PC-3 (cell line): Measurements from ENCODE around the gene SELENOM. TPM values are rescaled to one million over a fixed set of nuclear protein-coding genes. Genes with fewer than 3 reads are reported as not detected.

Experiments used
- ATAC-seq: fragments of 200-7000 bp; cut with Tn5 transposase; 2 replicates; pipeline ENCODE4 v1.9.1; 2020; ENCODE audit warnings: mild to moderate bottlenecking, moderate library complexity
- BruUV-seq: library from RNA; stranded (reverse); fragments of 400-500 nt; replicated peaks from 2 replicates; lab custom pipeline; 2021; lab: Mats Ljungman, UMichigan
- CTCF ChIA-PET: fragments of 300-600 bp; sonication (Branson Sonifier 250); formaldehyde crosslinking; loops from one replicate; lab custom pipeline; 2022; ENCODE audit warnings: antibody characterized with exemption; lab: Charles Lee
- POLR2A ChIA-PET: fragments of 300-600 bp; sonication (Branson Sonifier 250); formaldehyde crosslinking; loops from one replicate; lab custom pipeline; 2022; ENCODE audit warnings: antibody characterized with exemption; ENCODE audit not compliant: unreplicated experiment; lab: Charles Lee
- DNase-seq: peaks from one replicate; pipeline ENCODE4 v3.0.0-alpha.2; 2015
- H2AFZ ChIP-seq: fragments of 300-600 bp; sonication (generic); 2 replicates; pipeline ENCODE4 v1.6.0; 2016; ENCODE audit warnings: antibody characterized with exemption, low read length
- H3F3A ChIP-seq: fragments of 300-600 bp; sonication (generic); one replicate; pipeline ENCODE4 v1.6.0; 2017; ENCODE audit warnings: antibody characterized with exemption, low read length, control low read depth, mild to moderate bottlenecking; ENCODE audit not compliant: unreplicated experiment
- H3K27ac ChIP-seq: fragments of 300-600 bp; sonication (generic); 2 replicates; pipeline ENCODE4 v1.5.1; 2016; ENCODE audit warnings: mild to moderate bottlenecking, low read length
- H3K27me3 ChIP-seq: fragments of 300-600 bp; sonication (generic); 2 replicates; pipeline ENCODE4 v1.6.1; 2016; ENCODE audit warnings: low read length, mixed read lengths
- H3K36me3 ChIP-seq: fragments of 300-600 bp; sonication (generic); 2 replicates; pipeline ENCODE4 v1.6.1; 2016; ENCODE audit warnings: low read depth, mixed run types, low read length, mixed read lengths
- H3K4me1 ChIP-seq: fragments of 300-600 bp; sonication (generic); 2 replicates; pipeline ENCODE4 v1.5.1; 2016; ENCODE audit warnings: low read length; ENCODE audit not compliant: insufficient read depth
- H3K4me2 ChIP-seq: fragments of 300-600 bp; sonication (generic); 2 replicates; pipeline ENCODE4 v1.6.0; 2016; ENCODE audit warnings: low read length
- H3K4me3 ChIP-seq: fragments of 300-600 bp; sonication (generic); 2 replicates; pipeline ENCODE4 v1.5.1; 2016; ENCODE audit warnings: mild to moderate bottlenecking, low read length, mixed read lengths
- H3K79me2 ChIP-seq: fragments of 300-600 bp; sonication (generic); 2 replicates; pipeline ENCODE4 v1.6.1; 2017; ENCODE audit warnings: low read length, mixed read lengths
- H3K9ac ChIP-seq: fragments of 300-600 bp; sonication (generic); 2 replicates; pipeline ENCODE4 v1.6.0; 2016; ENCODE audit warnings: mild to moderate bottlenecking, low read length
- H3K9me2 ChIP-seq: fragments of 300-600 bp; sonication (generic); replicated peaks from 2 replicates; pipeline ENCODE4 v1.6.1; 2016; ENCODE audit warnings: mixed run types, low read length, mixed read lengths
- H3K9me3 ChIP-seq: fragments of 300-600 bp; sonication (generic); 2 replicates; pipeline ENCODE4 v1.6.1; 2016; ENCODE audit warnings: low read length, mixed read lengths
- H4K20me1 ChIP-seq: fragments of 300-600 bp; sonication (generic); 2 replicates; pipeline ENCODE4 v1.6.1; 2016; ENCODE audit warnings: low read length, mixed read lengths
- EZH2 ChIP-seq: fragments of 300-600 bp; sonication (generic); IDR thresholded peaks from one replicate; pipeline ENCODE4 v1.6.1; 2017; ENCODE audit warnings: antibody characterized with exemption, mild to moderate bottlenecking, low read length; ENCODE audit not compliant: unreplicated experiment
- EZH2phosphoT487 ChIP-seq: fragments of 300-600 bp; sonication (generic); IDR thresholded peaks from 2 replicates; pipeline ENCODE4 v1.6.1; 2018; ENCODE audit warnings: mild to moderate bottlenecking, antibody characterized with exemption, low read length, borderline replicate concordance
- intact Hi-C: fragments of 100-400 bp; cut with micrococcal nuclease; formaldehyde crosslinking; loops from 2 replicates; pipeline ENCODE4 v1.9.0; 2023
- total RNA-seq: library from RNA; depleted of rRNA; stranded (reverse); fragments of >200 nt; gene quantifications from 2 replicates; pipeline ENCODE4 v1.2.3, GENCODE V29; 2014
- TF ChIP-seq, protein P1 (sequence below): fragments of 300-600 bp; sonication (generic); conservative IDR thresholded peaks from 2 replicates; pipeline ENCODE4 v1.5.1; 2017; ENCODE audit warnings: antibody characterized with exemption, low read depth, mild to moderate bottlenecking, low read length

Gene SELENOM
- total RNA-seq, 1 experiment from 2014 or later = 36.8 TPM

- no TSS peak for BruUV-seq
- Histone ChIP-seq H3K4me3 (no peak overlapping the region), H3K9ac (no peak overlapping the region), H3K36me3 (no peaks in the 10 kb centered on the region), H3K27me3 (no peaks in the 10 kb centered on the region), H3K9me3 (no peaks in the 10 kb centered on the region), H3K79me2 (no peaks in the 10 kb centered on the region), H3K9me2 (no peaks in the 10 kb centered on the region), H3K4me2 (no peak overlapping the region), H3K27ac (no peak overlapping the region), H3F3A (no peaks in the 10 kb centered on the region), H2AFZ (no peak overlapping the region), H3K4me1 (0 out of 2 replicates have a peak, but pooled peaks cover 4% of the 10 kb centered on the region), H4K20me1 (no peaks in the 10 kb centered on the region)
- no peak for TF ChIP-seq EZH2phosphoT487
- no peak for TF ChIP-seq EZH2
- TF ChIP-seq, protein P1, sequence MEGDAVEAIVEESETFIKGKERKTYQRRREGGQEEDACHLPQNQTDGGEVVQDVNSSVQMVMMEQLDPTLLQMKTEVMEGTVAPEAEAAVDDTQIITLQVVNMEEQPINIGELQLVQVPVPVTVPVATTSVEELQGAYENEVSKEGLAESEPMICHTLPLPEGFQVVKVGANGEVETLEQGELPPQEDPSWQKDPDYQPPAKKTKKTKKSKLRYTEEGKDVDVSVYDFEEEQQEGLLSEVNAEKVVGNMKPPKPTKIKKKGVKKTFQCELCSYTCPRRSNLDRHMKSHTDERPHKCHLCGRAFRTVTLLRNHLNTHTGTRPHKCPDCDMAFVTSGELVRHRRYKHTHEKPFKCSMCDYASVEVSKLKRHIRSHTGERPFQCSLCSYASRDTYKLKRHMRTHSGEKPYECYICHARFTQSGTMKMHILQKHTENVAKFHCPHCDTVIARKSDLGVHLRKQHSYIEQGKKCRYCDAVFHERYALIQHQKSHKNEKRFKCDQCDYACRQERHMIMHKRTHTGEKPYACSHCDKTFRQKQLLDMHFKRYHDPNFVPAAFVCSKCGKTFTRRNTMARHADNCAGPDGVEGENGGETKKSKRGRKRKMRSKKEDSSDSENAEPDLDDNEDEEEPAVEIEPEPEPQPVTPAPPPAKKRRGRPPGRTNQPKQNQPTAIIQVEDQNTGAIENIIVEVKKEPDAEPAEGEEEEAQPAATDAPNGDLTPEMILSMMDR = no peak
- ATAC-seq (no peak), DNase-seq (no peak)
- intact Hi-C loops = no loop called here
- CTCF ChIA-PET = interaction anchor here (0.8 kb wide), 1 partner anchor 18 kb away, joined by 4 read pairs; the partner anchor contains the start of gene SELENOM
- POLR2A ChIA-PET = no interaction called here
Measured at GRCh38 chr22:31124811-31125465, 17.6 kb upstream of the SELENOM start.

DNA sequence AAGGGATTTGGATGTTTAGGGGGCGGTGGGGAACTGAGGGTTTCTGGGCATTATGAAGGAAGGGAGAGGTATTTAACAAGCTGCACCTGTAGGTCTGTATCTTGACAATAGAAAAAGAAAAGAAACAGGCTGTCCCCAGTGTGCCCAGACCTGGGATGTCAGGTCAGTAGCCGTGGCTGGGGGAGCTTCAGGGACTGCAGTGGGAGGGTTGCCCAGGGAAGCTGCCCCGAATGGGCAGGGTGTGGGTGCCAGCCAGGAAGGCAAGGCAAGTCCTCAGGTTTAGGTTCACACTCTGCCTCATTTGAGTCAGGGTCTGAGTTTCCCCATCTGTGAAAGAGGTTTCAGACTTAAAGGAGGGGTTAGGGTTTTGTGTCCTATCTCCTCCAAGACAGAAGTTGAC lies 16.9 kb upstream of the SELENOM start:
- intact Hi-C loops = no loop called here
- H3F3A ChIP-seq = no peaks in the 10 kb centered on the region
- no peaks in the 10 kb centered on the region for H3K9me2 ChIP-seq
- ChIA-PET POLR2A (no interaction called here), CTCF (interaction anchor here (0.8 kb wide), 1 partner anchor 17 kb away, joined by 4 read pairs; the partner anchor contains the start of gene SELENOM)
- ATAC-seq (no peak), DNase-seq (no peak)
- H3K4me1 ChIP-seq = 0 out of 2 replicates have a peak, but pooled peaks cover 4% of the 10 kb centered on the region
- H3K9ac ChIP-seq = no peak overlapping the region
- no peaks in the 10 kb centered on the region for H3K36me3 ChIP-seq
- no peak overlapping the region for H2AFZ ChIP-seq
- no peaks in the 10 kb centered on the region for H3K9me3 ChIP-seq
- H4K20me1 ChIP-seq = no peaks in the 10 kb centered on the region
- no peak overlapping the region for H3K4me2 ChIP-seq
- BruUV-seq = no TSS peak
- TF ChIP-seq EZH2 (no peak), EZH2phosphoT487 (no peak)
- TF ChIP-seq, protein P1 = no peak
- no peak overlapping the region for H3K4me3 ChIP-seq
- no peaks in the 10 kb centered on the region for H3K27me3 ChIP-seq
- H3K79me2 ChIP-seq = no peaks in the 10 kb centered on the region
- no peak overlapping the region for H3K27ac ChIP-seq

DNA sequence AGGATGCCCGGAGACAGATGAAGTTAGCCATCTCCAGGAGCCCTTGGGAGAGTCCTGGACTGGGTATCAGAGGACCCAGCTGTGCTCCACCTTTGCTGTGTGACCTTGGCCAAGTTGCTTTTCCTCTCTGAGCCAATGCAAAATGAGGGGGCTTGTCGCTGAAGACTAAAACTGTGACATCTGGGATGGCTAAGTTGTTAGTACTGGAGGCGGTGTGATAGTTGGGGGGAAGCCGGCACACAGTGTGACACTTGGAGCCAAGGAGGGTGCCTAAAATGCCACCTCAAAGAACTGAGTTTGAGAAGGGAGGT lies 15.9 kb upstream of the SELENOM start:
- Histone ChIP-seq H3K36me3 (no peaks in the 10 kb centered on the region), H3K27me3 (no peaks in the 10 kb centered on the region), H3K9me2 (no peaks in the 10 kb centered on the region), H4K20me1 (no peaks in the 10 kb centered on the region), H3K9me3 (no peaks in the 10 kb centered on the region), H3K9ac (0 out of 2 replicates have a peak overlapping the region, but pooled peaks have one; percentile 20), H3K4me1 (0 out of 2 replicates have a peak, but pooled peaks cover 4% of the 10 kb centered on the region), H3K27ac (no peak overlapping the region), H3F3A (no peaks in the 10 kb centered on the region), H3K79me2 (no peaks in the 10 kb centered on the region), H2AFZ (peak overlapping the region; percentile 70), H3K4me2 (peak overlapping the region; percentile 81), H3K4me3 (peak overlapping the region; percentile 66)
- TSS peak; percentile 59 for BruUV-seq
- intact Hi-C loops = no loop called here
- TF ChIP-seq, protein P1 = no peak
- TF ChIP-seq EZH2phosphoT487 (no peak), EZH2 (no peak)
- ATAC-seq (peak; percentile 54), DNase-seq (no peak)
- ChIA-PET POLR2A (no interaction called here), CTCF (no interaction called here)
